ENCODE data around the gene ADK. TPM values are rescaled to one million over a fixed set of nuclear protein-coding genes. Genes with fewer than 3 reads are reported as not detected.
A peak's percentile ranks its signal among the peaks of the same experiment; 100 is the strongest.

ADK gene
- total RNA-seq, 1 donor: 57.9 TPM

DNA sequence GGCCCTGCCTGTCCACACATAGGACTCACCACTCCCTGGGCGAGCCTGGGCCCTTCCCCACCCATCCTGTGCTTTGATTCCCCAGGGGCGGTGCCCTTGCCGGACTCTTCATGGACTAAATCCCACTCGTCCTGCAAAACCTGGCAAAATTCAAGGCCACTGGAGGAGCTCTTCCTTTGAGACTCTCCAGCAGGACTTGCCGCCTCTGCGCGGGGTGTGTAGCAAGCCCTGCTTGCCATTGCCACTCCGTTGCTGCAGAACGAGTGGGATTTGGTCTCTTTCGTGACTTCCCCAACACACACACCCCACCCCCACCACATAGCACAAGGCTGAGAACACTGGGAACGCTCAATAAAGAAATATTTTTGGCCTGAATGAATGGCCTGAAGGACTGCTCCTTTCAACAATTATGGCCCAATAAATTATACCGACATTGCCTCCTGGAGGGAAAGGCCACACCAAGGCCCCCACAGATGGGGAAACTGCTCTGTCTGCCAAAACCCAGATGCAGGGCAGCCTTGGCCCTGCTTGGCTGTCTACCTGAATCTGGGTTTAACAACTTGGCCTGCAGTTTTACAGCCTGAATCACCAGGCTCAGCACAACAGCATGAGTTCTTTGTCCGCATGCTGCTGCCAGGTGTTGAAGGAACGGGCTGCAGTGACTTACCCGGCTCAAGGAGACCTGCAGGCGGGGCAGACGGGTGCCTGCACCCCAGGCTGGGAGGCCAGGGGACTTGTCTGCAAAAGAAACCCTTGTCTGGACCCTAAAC, 602.6 kb downstream of the ADK start:
- DNase-seq (ENCODE audit: low read depth): peak; percentile 54
- TF ChIP-seq, protein P1, sequence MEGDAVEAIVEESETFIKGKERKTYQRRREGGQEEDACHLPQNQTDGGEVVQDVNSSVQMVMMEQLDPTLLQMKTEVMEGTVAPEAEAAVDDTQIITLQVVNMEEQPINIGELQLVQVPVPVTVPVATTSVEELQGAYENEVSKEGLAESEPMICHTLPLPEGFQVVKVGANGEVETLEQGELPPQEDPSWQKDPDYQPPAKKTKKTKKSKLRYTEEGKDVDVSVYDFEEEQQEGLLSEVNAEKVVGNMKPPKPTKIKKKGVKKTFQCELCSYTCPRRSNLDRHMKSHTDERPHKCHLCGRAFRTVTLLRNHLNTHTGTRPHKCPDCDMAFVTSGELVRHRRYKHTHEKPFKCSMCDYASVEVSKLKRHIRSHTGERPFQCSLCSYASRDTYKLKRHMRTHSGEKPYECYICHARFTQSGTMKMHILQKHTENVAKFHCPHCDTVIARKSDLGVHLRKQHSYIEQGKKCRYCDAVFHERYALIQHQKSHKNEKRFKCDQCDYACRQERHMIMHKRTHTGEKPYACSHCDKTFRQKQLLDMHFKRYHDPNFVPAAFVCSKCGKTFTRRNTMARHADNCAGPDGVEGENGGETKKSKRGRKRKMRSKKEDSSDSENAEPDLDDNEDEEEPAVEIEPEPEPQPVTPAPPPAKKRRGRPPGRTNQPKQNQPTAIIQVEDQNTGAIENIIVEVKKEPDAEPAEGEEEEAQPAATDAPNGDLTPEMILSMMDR (IDR thresholded peaks at IDR 0.05; ENCODE audit: insufficient read depth, low read depth, low read length): no peak
- no peak overlapping the region for H3K4me3 ChIP-seq (ENCODE audit: low read depth, low read length)

DNA sequence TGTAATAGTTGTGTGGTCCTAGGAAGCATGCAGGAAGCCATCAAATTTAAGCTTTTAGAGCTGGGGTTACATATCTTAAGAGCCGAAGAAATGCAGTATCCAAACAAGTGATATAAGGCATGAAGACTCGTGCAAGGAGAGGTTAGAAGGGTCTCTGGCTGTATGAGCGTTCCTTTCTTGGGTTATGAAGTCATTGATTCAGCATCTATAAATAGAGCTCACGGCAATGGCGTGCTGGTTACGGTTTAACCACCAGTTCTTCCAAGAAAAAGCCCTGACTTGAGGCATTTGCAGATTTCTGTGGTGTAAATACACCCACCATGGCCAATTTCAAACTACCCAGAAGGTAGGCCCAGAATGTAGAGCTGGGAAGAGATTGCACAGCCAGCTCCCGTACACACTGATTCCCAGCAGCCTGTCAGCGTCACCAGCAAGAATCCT, 603.4 kb downstream of the ADK start:
- DNase-seq (ENCODE audit: low read depth): peak; percentile 34
- no peak overlapping the region for H3K4me3 ChIP-seq (ENCODE audit: low read depth, low read length)
- TF ChIP-seq, protein P1 (IDR thresholded peaks at IDR 0.05; ENCODE audit: insufficient read depth, low read depth, low read length): no peak

DNA sequence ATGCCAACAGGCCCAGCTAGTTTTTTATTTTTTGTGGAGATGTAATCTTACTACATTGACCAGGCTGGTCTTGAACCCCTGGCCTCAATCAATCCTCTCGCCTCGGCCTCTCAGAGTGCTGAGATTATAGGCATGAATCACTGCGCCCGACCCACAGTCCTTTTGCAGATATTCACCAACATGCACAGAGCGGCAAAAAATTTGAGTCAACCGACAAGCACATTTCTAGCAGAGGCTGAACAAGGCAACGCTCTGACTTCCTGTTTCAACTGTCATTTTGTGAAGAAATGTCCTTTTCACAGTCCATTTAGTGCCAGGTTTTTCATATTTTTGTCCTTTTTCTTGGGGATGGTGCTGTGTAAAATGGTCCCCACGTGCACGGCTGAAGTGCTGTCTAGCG, 604.3 kb downstream of the ADK start:
- DNase-seq (ENCODE audit: low read depth): no peak
- no peak overlapping the region for H3K4me3 ChIP-seq (ENCODE audit: low read depth, low read length)
- TF ChIP-seq, protein P1 (IDR thresholded peaks at IDR 0.05; ENCODE audit: insufficient read depth, low read depth, low read length): no peak

Small RNA genes lying within 50 kb of the gene (small RNA-seq; reads per million reads assigned to genes)
- gene RF00019 (not detected), gene TIMM9P1 (not detected)

Other genes starting within 250 kb of the ADK start
- 104 and 111 TPM in 2 replicates for gene PLAU, start 240.1 kb upstream of the ADK start, total RNA-seq
- gene VCL, start 153.1 kb upstream of the ADK start, total RNA-seq: 448 and 513 TPM in 2 replicates
- gene AP3M1, start 393 bp upstream of the ADK start, total RNA-seq: 29.0 and 51.4 TPM in 2 replicates